Transverse colon (tissue), 3 donors: ENCODE results near the gene TMEM200B.

ENCODE experiments used
- CTCF ChIP-seq, 5 experiments: fragments of 200-600 bp in 3 of 5; fragments of 450-650 bp in 2 of 5; sonication (generic) in 3 of 5; IDR thresholded peaks; 1 replicate in 2 of 5; 2 replicates in 3 of 5; pipeline ENCODE4 v1.5.1; 2016 to 2017; ENCODE audit warnings: antibody characterized with exemption in 5 of 5, inconsistent platforms in 3 of 5, mild to moderate bottlenecking in 2 of 5, moderate library complexity in 1 of 5
- EP300 ChIP-seq: sonication (generic); formaldehyde crosslinking; IDR thresholded peaks from one replicate; pipeline ENCODE4 v1.6.1; 2017; ENCODE audit warnings: antibody characterized with exemption, low read depth
- POLR2A ChIP-seq: fragments of 450-650 bp; IDR thresholded peaks from one replicate; pipeline ENCODE4 v1.6.1; 2016; ENCODE audit warnings: antibody characterized with exemption, mild to moderate bottlenecking, moderate library complexity

GRCh38 chr1:29094954-29095353, 28.7 kb downstream of the TMEM200B start:
- TF ChIP-seq CTCF (IDR thresholded peaks at IDR 0.05) (no peak), EP300 (no peak), POLR2A (no peak)
